Measurements from ENCODE around the gene TBC1D13.
"Not testable (repeated sequence)": the region's sequence is repeated elsewhere in the genome, so short reads cannot be mapped to it uniquely, and the experiment has no call there.

TBC1D13 gene

DNA sequence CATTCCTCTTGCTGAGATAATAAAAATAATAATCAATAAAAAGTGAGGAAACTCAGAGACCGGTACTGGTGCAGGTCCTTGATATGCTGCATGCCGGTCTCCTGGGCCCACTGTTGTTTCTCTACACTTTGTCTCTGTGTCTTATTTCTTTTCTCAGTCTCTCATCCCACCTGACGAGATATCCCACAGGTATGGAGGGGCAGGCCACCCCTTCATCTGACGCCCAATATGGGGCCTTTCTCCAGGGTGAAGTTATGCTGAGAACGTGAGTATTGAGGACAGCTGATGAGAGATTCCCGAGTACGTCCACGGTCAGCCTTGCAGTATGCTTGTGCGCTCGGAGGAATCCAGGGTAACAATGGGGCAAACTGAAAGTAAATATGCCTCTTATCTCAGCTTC is 64.0 kb downstream of the TBC1D13 start:
- not testable (repeated sequence) for H3K9me3 ChIP-seq (ENCODE audit: control insufficient read depth, low read length); H3K23ac ChIP-seq (ENCODE audit: low read length in 2 of 2); H3K36me3 ChIP-seq (ENCODE audit: control insufficient read depth in 1 of 2, insufficient read depth in 2 of 2, low read depth in 1 of 2, low read length in 2 of 2); H2BK120ac ChIP-seq (ENCODE audit: low read depth, low read length); H4K8ac ChIP-seq (ENCODE audit: low read length); H3K9ac ChIP-seq (ENCODE audit: low read length); H3K14ac ChIP-seq (ENCODE audit: low read length in 2 of 2); H2BK15ac ChIP-seq (ENCODE audit: low read depth, poor library complexity, severe bottlenecking); H3K27ac ChIP-seq (ENCODE audit: low read length, poor library complexity, severe bottlenecking); H3K4me2 ChIP-seq (ENCODE audit: low read length, poor library complexity, severe bottlenecking); H3K4ac ChIP-seq (ENCODE audit: low read depth in 1 of 2, low read length in 2 of 2); H2BK12ac ChIP-seq (ENCODE audit: low read length in 2 of 2); H3K18ac ChIP-seq (ENCODE audit: low read depth in 1 of 2, low read length in 2 of 2); DNase-seq; H3K4me1 ChIP-seq (ENCODE audit: control insufficient read depth, insufficient read depth, low read depth, low read length); H4K91ac ChIP-seq (ENCODE audit: low read length); H2BK5ac ChIP-seq (ENCODE audit: low read depth, low read length, poor library complexity, severe bottlenecking); H2AFZ ChIP-seq (ENCODE audit: low read depth, low read length); H3K27me3 ChIP-seq (ENCODE audit: control insufficient read depth in 1 of 2, insufficient read depth in 1 of 2, low read length in 2 of 2); H2AK5ac ChIP-seq (ENCODE audit: low read length, severe bottlenecking); H3K4me3 ChIP-seq (ENCODE audit: insufficient read depth in 1 of 2, low read depth in 1 of 2, low read length in 2 of 2)
- 98% methylated on average over 8 of the region's 10 CpGs for WGBS
- H3K79me1 ChIP-seq (replicated peaks; ENCODE audit: low read length, poor library complexity, severe bottlenecking), result peaks cover 14% of the 10 kb centered on the region

DNA sequence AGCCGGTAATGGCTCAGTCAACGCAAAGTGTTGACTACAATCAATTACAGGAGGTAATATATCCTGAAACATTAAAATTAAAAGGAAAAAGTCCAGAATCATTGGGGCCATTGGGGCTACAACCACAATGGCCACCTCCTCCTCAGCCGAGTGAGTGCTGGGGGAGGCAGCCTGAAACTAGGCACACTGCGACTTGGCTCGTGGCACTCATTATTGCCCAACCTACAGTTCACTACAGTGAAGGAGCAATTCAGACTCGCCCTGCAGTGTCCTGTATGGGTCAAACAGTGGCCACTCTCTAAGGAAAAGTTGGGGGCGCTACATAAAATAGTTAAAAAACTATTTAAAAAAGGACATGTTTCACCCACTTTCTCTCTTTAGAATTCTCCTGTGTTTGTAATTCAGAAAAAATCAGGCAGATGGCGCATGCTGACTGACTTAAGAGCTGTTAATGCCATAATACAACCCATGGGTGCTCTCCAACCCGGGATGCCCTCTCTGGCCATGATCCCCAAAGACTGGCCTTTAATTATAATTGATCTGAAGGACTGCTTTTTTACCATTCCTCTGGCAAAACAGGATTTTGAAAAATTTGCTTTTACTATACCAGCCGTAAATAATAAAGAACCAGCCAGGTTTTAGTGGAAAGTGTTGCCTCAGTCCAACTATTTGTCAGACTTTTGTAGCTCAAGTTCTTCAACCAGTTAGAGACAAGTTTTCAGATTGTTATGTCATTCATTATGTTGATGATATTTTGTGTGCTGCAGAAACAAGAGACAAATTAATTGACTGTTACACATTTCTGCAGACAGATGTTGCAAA is 64.9 kb downstream of the TBC1D13 start:
- DNase-seq, result peak; percentile 55
- H3K9ac ChIP-seq (ENCODE audit: low read length); H3K4ac ChIP-seq (ENCODE audit: low read depth in 1 of 2, low read length in 2 of 2); H2BK120ac ChIP-seq (ENCODE audit: low read depth, low read length); H3K18ac ChIP-seq (ENCODE audit: low read depth in 1 of 2, low read length in 2 of 2); H2BK15ac ChIP-seq (ENCODE audit: low read depth, poor library complexity, severe bottlenecking); H3K27ac ChIP-seq (ENCODE audit: low read length, poor library complexity, severe bottlenecking); H4K91ac ChIP-seq (ENCODE audit: low read length); H3K4me2 ChIP-seq (ENCODE audit: low read length, poor library complexity, severe bottlenecking); H3K79me1 ChIP-seq (replicated peaks; ENCODE audit: low read length, poor library complexity, severe bottlenecking); H3K14ac ChIP-seq (ENCODE audit: low read length in 2 of 2); H3K4me1 ChIP-seq (ENCODE audit: control insufficient read depth, insufficient read depth, low read depth, low read length); H3K9me3 ChIP-seq (ENCODE audit: control insufficient read depth, low read length); H3K4me3 ChIP-seq (ENCODE audit: insufficient read depth in 1 of 2, low read depth in 1 of 2, low read length in 2 of 2); H3K23ac ChIP-seq (ENCODE audit: low read length in 2 of 2); H2BK12ac ChIP-seq (ENCODE audit: low read length in 2 of 2); H2AFZ ChIP-seq (ENCODE audit: low read depth, low read length); H3K36me3 ChIP-seq (ENCODE audit: control insufficient read depth in 1 of 2, insufficient read depth in 2 of 2, low read depth in 1 of 2, low read length in 2 of 2); H2BK5ac ChIP-seq (ENCODE audit: low read depth, low read length, poor library complexity, severe bottlenecking); H2AK5ac ChIP-seq (ENCODE audit: low read length, severe bottlenecking); H3K27me3 ChIP-seq (ENCODE audit: control insufficient read depth in 1 of 2, insufficient read depth in 1 of 2, low read length in 2 of 2): not testable (repeated sequence)
- H4K8ac ChIP-seq (ENCODE audit: low read length), result peak overlapping the region; percentile 54
- whole genome bisulfite sequencing, result 85% methylated on average over 9 of the region's 10 CpGs

DNA sequence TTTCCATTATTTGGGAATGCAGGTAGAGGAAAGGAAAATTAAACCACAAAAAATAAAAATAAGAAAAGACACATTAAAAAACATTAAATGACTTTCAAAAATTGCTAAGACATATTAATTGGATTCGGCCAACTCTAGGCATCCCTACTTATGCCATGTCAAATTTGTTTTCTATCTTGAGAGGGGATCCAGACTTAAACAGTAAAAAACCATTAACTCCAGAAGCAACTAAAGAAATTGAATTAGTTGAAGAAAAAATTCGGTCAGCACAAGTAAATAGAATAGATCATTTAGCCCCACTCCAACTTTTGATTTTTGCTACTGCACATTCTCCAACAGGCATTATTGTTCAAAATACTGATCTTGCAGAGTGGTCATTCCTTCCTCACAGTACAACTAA is 65.6 kb downstream of the TBC1D13 start:
- not testable (repeated sequence) for H3K4me2 ChIP-seq (ENCODE audit: low read length, poor library complexity, severe bottlenecking); H3K9me3 ChIP-seq (ENCODE audit: control insufficient read depth, low read length); H3K4me3 ChIP-seq (ENCODE audit: insufficient read depth in 1 of 2, low read depth in 1 of 2, low read length in 2 of 2); H3K23ac ChIP-seq (ENCODE audit: low read length in 2 of 2); H3K36me3 ChIP-seq (ENCODE audit: control insufficient read depth in 1 of 2, insufficient read depth in 2 of 2, low read depth in 1 of 2, low read length in 2 of 2); H2AK5ac ChIP-seq (ENCODE audit: low read length, severe bottlenecking); H4K91ac ChIP-seq (ENCODE audit: low read length); H3K4ac ChIP-seq (ENCODE audit: low read depth in 1 of 2, low read length in 2 of 2); DNase-seq; H3K79me1 ChIP-seq (replicated peaks; ENCODE audit: low read length, poor library complexity, severe bottlenecking); H3K14ac ChIP-seq (ENCODE audit: low read length in 2 of 2); H2BK5ac ChIP-seq (ENCODE audit: low read depth, low read length, poor library complexity, severe bottlenecking); H2AFZ ChIP-seq (ENCODE audit: low read depth, low read length); H3K27ac ChIP-seq (ENCODE audit: low read length, poor library complexity, severe bottlenecking); H3K4me1 ChIP-seq (ENCODE audit: control insufficient read depth, insufficient read depth, low read depth, low read length); H2BK120ac ChIP-seq (ENCODE audit: low read depth, low read length); H2BK15ac ChIP-seq (ENCODE audit: low read depth, poor library complexity, severe bottlenecking); H4K8ac ChIP-seq (ENCODE audit: low read length); H3K18ac ChIP-seq (ENCODE audit: low read depth in 1 of 2, low read length in 2 of 2); H3K27me3 ChIP-seq (ENCODE audit: control insufficient read depth in 1 of 2, insufficient read depth in 1 of 2, low read length in 2 of 2); H3K9ac ChIP-seq (ENCODE audit: low read length); H2BK12ac ChIP-seq (ENCODE audit: low read length in 2 of 2)
- WGBS, result 95% methylated on average over 1 of the region's 2 CpGs

DNA sequence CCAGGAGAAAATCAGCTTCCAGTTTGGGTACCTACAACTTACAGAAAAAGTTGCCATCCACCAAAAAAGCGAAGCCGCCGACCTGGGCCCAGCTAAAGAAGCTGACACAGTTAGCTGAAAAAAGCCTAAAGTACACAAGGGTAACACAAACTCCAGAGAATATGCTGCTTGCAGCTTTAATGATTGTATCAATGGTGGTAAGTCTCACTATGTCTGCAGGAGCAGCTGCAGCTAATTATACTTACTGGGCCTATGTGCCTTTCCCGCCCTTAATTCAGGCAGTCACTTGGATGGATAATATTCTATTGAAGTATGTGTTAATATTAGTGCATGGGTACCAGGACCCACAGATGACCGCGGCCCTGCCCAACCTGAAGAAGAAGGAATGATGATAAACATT is 67.4 kb downstream of the TBC1D13 start:
- H3K27ac ChIP-seq (ENCODE audit: low read length, poor library complexity, severe bottlenecking); H3K14ac ChIP-seq (ENCODE audit: low read length in 2 of 2); H3K9ac ChIP-seq (ENCODE audit: low read length); H3K23ac ChIP-seq (ENCODE audit: low read length in 2 of 2); DNase-seq; H2BK120ac ChIP-seq (ENCODE audit: low read depth, low read length); H2BK12ac ChIP-seq (ENCODE audit: low read length in 2 of 2); H3K18ac ChIP-seq (ENCODE audit: low read depth in 1 of 2, low read length in 2 of 2); H4K8ac ChIP-seq (ENCODE audit: low read length); H2AFZ ChIP-seq (ENCODE audit: low read depth, low read length); H3K4me3 ChIP-seq (ENCODE audit: insufficient read depth in 1 of 2, low read depth in 1 of 2, low read length in 2 of 2); H3K4me2 ChIP-seq (ENCODE audit: low read length, poor library complexity, severe bottlenecking); H3K9me3 ChIP-seq (ENCODE audit: control insufficient read depth, low read length); H4K91ac ChIP-seq (ENCODE audit: low read length); H2BK5ac ChIP-seq (ENCODE audit: low read depth, low read length, poor library complexity, severe bottlenecking); H3K79me1 ChIP-seq (replicated peaks; ENCODE audit: low read length, poor library complexity, severe bottlenecking); H3K4me1 ChIP-seq (ENCODE audit: control insufficient read depth, insufficient read depth, low read depth, low read length); H3K36me3 ChIP-seq (ENCODE audit: control insufficient read depth in 1 of 2, insufficient read depth in 2 of 2, low read depth in 1 of 2, low read length in 2 of 2); H3K4ac ChIP-seq (ENCODE audit: low read depth in 1 of 2, low read length in 2 of 2); H2BK15ac ChIP-seq (ENCODE audit: low read depth, poor library complexity, severe bottlenecking); H3K27me3 ChIP-seq (ENCODE audit: control insufficient read depth in 1 of 2, insufficient read depth in 1 of 2, low read length in 2 of 2); H2AK5ac ChIP-seq (ENCODE audit: low read length, severe bottlenecking): not testable (repeated sequence)
- 100% methylated on average over 4 of the region's 6 CpGs for WGBS
